Mammary epithelial cell (primary cell): ENCODE data around the gene MYEOV.

Source experiments
- CTCF ChIP-seq, 2 donors: IDR thresholded peaks in 1 of 2; conservative IDR thresholded peaks in 1 of 2; 2 replicates each; pipeline ENCODE4 v1.5.1; 2011 to 2012; ENCODE audit warnings: inconsistent platforms in 2 of 2, low read length in 2 of 2, mild to moderate bottlenecking in 2 of 2, control low read depth in 1 of 2, low read depth in 1 of 2; ENCODE audit not compliant: insufficient read depth in 1 of 2; ENCODE audit errors: extremely low read depth in 1 of 2
- EZH2 ChIP-seq: IDR thresholded peaks from 2 replicates; pipeline ENCODE4 v1.6.1; 2012; ENCODE audit warnings: low read length, inconsistent platforms, borderline replicate concordance

GRCh38 chr11:69273571-69273970 lies 20.4 kb upstream of the MYEOV start:
- TF ChIP-seq CTCF (conservative IDR thresholded peaks at IDR 0.05 in 1 of 2, IDR thresholded peaks at IDR 0.05 in 1 of 2; ENCODE audit: extremely low read depth in 1 of 2, insufficient read depth in 1 of 2, low read depth in 1 of 2, low read length in 2 of 2): no peak
- no peak for TF ChIP-seq EZH2
